NCI-H774 (cell line): Measurements from ENCODE around the gene TMEM219.
A peak's percentile ranks its signal among the peaks of the same experiment; 100 is the strongest.
"Not testable (repeated sequence)": the region's sequence is repeated elsewhere in the genome, so short reads cannot be mapped to it uniquely, and the experiment has no call there.

Source experiments
- DNase-seq: peaks from one replicate; lab custom pipeline; 2025; lab: John Stamatoyannopoulos, UW

The TMEM219 gene

GRCh38 chr16:29961479-29962343, at the start of gene TMEM219:
Gene TMEM219, plus strand, starts transcription at chr16:29962079. Its CDS starts 1,065 bp downstream, at chr16:29963144.
- DNase-seq: peak; percentile 87

- no peak for DNase-seq
Measured at GRCh38 chr16:29912087-29912486, 49.8 kb upstream of the TMEM219 start.

GRCh38 chr16:29913514-29913913, 48.4 kb upstream of the TMEM219 start:
- DNase-seq: no peak

GRCh38 chr16:29915590-29916247, 46.2 kb upstream of the TMEM219 start:
- DNase-seq: no peak

GRCh38 chr16:29916979-29917378, 44.9 kb upstream of the TMEM219 start:
- DNase-seq: no peak

- DNase-seq: no peak
Measured at GRCh38 chr16:29920288-29921033, 41.4 kb upstream of the TMEM219 start.

GRCh38 chr16:29921034-29921385, 40.9 kb upstream of the TMEM219 start:
- no peak for DNase-seq

- DNase-seq: no peak
Measured at GRCh38 chr16:29922326-29922725, 39.6 kb upstream of the TMEM219 start.

GRCh38 chr16:29922986-29923501, 38.8 kb upstream of the TMEM219 start:
- DNase-seq: no peak

GRCh38 chr16:29925105-29925756, 36.6 kb upstream of the TMEM219 start:
- DNase-seq: no peak

- peak; percentile 80 for DNase-seq
Measured at GRCh38 chr16:29925781-29926710, 35.8 kb upstream of the TMEM219 start, which contains the start of gene KCTD13. Gene KCTD13, minus strand, starts transcription at chr16:29926226. Its CDS starts 193 bp downstream, at chr16:29926033.

- DNase-seq: peak; percentile 34
Measured at GRCh38 chr16:29926711-29927052, 35.2 kb upstream of the TMEM219 start.

- DNase-seq: no peak
Measured at GRCh38 chr16:29927070-29927905, 34.6 kb upstream of the TMEM219 start.

GRCh38 chr16:29931750-29932149, 30.1 kb upstream of the TMEM219 start:
- not testable (repeated sequence) for DNase-seq

- no peak for DNase-seq
Measured at GRCh38 chr16:29940656-29941055, 21.2 kb upstream of the TMEM219 start.

GRCh38 chr16:29943846-29944799, 17.8 kb upstream of the TMEM219 start:
- DNase-seq: no peak

- no peak for DNase-seq
Measured at GRCh38 chr16:29947897-29948296, 14.0 kb upstream of the TMEM219 start.

- no peak for DNase-seq
Measured at GRCh38 chr16:29950806-29951461, 10.9 kb upstream of the TMEM219 start.
